HG03378 (cell line): Measurements from ENCODE around the gene COL26A1.
"Not testable (repeated sequence)": the region's sequence is repeated elsewhere in the genome, so short reads cannot be mapped to it uniquely, and the experiment has no call there.

ENCODE experiments used
- ATAC-seq: cut with Tn5 transposase; IDR thresholded peaks from one replicate; pipeline ENCODE4 v1.9.1; 2021; ENCODE audit warnings: mild to moderate bottlenecking, moderate library complexity; ENCODE audit not compliant: unreplicated experiment

COL26A1 gene

GRCh38 chr7:101589976-101590662 is 227.4 kb downstream of the COL26A1 start:
- no peak for ATAC-seq

DNA sequence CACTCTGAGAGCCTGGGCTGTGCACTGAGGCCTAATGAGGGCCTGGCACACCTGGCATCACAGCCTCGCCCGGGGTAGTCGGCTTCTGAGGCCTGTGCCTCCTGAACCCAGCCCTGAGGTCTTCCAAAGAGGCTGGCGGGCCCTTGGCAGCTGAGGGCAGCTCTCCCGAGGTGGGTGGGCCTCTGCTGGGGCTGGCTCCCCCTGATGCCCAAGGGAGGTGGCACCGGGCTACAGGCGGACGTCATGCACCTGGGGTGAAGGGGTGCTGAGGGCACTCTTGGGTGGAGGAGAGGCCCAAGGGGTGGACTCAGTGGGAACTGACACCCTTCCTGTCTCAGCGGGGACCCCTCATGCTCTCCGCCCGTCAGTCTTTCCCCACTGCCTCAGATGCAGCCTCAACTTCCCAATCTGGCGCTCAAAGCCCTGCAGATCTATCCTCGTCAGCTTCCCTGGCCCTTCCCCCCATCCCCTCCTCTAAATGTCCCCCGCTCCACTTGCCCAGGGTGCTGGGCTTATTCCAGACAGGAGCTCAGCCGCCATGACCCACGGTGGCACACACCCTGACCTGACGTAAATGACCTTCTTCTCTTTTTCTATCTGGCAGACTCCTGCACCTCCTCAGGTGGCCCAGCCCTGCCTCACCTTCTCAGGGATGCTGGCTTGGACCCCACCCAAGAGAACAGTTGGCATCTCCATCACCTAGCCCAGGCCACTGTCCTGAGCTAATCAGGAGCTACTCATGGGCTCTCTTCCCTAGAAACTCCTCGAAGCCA is 228.2 kb downstream of the COL26A1 start:
- ATAC-seq, result no peak

- no peak for ATAC-seq
Observed at GRCh38 chr7:101591504-101591903, 228.8 kb downstream of the COL26A1 start.

DNA sequence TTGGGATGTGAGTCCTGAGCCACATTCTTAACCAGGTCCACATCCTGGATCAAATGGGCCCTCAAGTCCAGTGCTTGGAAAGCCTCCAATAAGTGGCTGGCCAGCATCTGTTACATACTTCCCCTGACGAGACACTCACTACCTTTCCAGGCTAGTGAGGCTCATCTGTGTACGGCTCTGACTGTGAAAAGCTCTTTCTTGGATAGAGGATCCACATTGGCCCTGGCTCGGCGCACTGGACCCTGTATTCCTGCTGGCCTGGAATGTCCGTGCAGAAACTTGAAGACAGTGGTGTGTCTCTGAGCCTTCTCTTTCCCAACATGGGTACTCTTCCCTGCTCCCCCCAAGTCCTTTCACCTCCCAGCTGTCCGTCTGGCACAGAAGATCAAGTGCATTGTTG is 230.9 kb downstream of the COL26A1 start:
- no peak for ATAC-seq

DNA sequence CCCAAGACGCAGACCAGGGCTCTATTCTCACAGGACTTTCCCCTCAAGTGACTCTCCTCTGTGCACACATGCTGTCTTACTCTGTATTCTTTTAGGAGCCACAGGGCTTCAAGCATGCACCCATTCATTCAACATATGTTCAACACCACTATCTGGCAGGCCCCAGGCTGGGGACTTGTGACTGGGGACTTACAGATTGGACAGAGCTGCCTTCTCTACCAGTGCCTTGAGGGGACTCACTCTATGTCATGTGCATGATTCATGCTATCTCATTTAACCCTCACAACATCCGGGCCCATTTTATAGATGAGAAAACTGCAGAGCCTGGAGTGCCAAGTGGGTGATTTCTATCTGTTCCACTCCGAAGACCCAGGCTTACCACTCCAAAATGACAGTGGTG is 232.1 kb downstream of the COL26A1 start:
- ATAC-seq, result no peak

DNA sequence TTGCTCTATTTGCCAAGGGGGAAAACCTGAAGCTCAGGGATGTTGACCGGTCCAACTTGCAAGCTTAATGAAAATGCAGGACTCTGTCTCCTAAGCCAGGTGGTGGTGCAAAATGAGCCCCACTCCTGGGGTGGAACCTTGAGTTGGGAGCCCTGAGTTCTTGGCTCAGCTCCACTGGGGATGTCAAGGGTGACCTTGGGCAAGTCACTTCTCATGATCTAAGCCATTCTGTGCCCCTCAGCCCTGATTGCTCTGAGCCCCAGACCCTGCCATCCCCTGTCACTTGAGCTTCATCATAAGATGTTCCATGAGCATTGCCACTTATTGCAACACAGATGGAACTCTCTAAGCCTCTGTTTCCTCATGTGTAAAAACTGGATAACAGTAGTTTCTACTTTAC is 232.6 kb downstream of the COL26A1 start:
- no peak for ATAC-seq

- no peak for ATAC-seq
Observed at GRCh38 chr7:101595766-101596537, 233.3 kb downstream of the COL26A1 start.

- no peak for ATAC-seq
Observed at GRCh38 chr7:101596898-101597297, 234.2 kb downstream of the COL26A1 start.

DNA sequence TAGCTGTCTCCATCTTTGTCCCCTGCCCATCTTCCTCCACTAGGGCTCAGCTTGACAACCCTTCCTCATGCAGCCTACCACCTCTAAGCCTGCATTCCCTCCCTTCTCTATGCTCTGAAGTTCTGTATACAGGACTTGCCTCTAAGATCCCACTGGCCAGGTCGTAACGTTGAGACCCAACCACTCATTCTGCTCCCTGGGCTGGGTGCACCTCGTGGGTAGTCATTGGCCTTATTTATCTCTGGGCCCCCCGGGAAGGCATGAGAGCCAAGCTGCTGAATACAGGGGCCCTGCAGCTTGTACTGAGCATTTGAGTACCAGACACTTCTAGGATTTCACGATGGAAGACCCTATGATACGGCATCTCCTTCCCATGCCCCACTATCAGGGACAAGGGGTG is 235.3 kb downstream of the COL26A1 start:
- no peak for ATAC-seq

- no peak for ATAC-seq
Observed at GRCh38 chr7:101598422-101598985, 235.8 kb downstream of the COL26A1 start.

- ATAC-seq, result no peak
Observed at GRCh38 chr7:101598986-101599771, 236.5 kb downstream of the COL26A1 start.

DNA sequence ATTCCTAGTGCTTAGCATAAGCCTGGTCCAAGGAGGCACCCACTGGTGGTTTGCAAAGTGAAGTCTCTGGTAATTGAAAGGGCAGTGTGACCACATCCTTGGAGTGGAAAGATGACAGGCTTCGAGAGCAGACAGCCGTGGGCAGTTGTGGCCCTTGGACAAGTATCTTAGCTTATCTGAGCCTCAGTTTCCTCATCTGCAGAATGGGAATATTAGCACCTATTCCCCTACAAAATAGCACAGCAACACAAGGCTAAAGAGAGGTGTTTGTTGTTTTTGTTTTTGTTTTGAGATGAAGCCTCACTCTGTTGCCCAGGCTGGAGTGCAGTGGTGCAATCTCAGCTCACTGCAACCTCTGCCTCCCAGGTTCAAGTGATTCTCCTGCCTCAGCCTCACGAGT is 237.1 kb downstream of the COL26A1 start:
- no peak for ATAC-seq

GRCh38 chr7:101602082-101602481 is 239.4 kb downstream of the COL26A1 start:
- ATAC-seq, result no peak

- no peak for ATAC-seq
Observed at GRCh38 chr7:101602484-101603241, 240.0 kb downstream of the COL26A1 start.

GRCh38 chr7:101604331-101604933 is 241.8 kb downstream of the COL26A1 start:
- ATAC-seq, result no peak

DNA sequence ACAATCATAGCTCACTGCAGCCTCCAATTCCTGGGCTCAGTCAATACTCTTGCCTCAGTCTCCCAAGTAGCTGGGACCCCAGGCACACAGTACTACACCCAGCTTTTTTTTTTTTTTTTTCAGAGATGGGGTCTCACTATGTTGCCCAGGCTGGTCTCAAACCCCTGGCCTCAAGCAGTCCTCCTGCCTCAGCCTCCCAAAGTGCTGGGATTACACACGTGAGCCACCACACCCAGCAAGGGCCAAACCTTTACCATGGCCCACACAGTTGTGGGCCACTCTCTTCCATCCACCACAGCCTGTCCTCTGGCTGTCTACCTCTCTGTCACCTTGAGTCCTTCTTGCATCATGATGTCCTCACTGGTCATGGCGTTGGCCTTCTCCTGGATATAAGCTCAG is 242.3 kb downstream of the COL26A1 start:
- not testable (repeated sequence) for ATAC-seq

- ATAC-seq, result no peak
Observed at GRCh38 chr7:101605611-101606497, 243.2 kb downstream of the COL26A1 start.

DNA sequence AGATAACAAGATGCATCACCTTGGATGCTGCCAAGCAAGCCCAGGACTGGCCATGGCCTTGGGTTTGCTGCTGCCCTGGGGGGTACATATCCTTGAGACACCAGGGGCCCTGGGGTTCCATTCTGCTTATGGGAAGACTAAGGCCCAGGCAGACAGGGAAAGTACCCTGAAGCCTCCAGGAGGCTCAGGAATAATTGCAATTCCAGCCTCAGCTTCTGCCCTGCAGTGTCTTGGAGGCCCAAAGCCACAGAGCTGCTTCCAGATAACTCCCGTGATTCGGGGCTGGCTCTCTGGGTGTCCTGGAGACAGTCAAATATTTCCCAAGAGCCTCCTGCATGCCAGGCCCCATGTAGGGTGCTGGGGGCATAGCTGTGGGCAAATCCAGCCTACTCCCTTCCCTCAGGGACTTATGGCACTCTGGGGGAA is 243.8 kb downstream of the COL26A1 start:
- ATAC-seq, result no peak
